OCI-LY7 (cell line): Measurements from ENCODE around the gene ADIPOQ.
"Not testable (repeated sequence)": the region's sequence is repeated elsewhere in the genome, so short reads cannot be mapped to it uniquely, and the experiment has no call there.

ENCODE experiments used
- CTCF ChIP-seq: fragments of 200-600 bp; sonication (generic); conservative IDR thresholded peaks from 2 replicates; pipeline ENCODE4 v1.5.1; 2014; ENCODE audit warnings: mild to moderate bottlenecking, antibody characterized with exemption, low read length, moderate library complexity, mixed read lengths
- EZH2phosphoT487 ChIP-seq: fragments of 200-600 bp; sonication (generic); IDR thresholded peaks from 2 replicates; pipeline ENCODE4 v1.6.1; 2018; ENCODE audit warnings: low read depth, borderline replicate concordance, mild to moderate bottlenecking, mixed run types, antibody characterized with exemption, low read length, moderate library complexity, mixed read lengths

GRCh38 chr3:186873796-186874195, 31.3 kb downstream of the ADIPOQ start:
- TF ChIP-seq CTCF, EZH2phosphoT487: not testable (repeated sequence)
